Fibroblast of the aortic adventitia (primary cell): Measurements from ENCODE around the gene SH2D7. TPM values are rescaled to one million over a fixed set of nuclear protein-coding genes. Genes with fewer than 3 reads are reported as not detected.
A peak's percentile ranks its signal among the peaks of the same experiment; 100 is the strongest.

ENCODE experiments used
- DNase-seq: peaks from one replicate; pipeline ENCODE4 v3.0.0-alpha.2; 2010; ENCODE audit warnings: low read depth
- H3K4me3 ChIP-seq: 2 replicates; pipeline ENCODE4 v1.5.1; 2011; ENCODE audit warnings: low read depth, mild to moderate bottlenecking, control low read depth, low read length, moderate library complexity
- total RNA-seq: library from RNA; depleted of rRNA; stranded (reverse); fragments of >200 nt; gene quantifications from 2 replicates; pipeline ENCODE4 v1.2.3, GENCODE V29; 2012; ENCODE audit warnings: low replicate concordance
- TF ChIP-seq, protein P1 (sequence below): IDR thresholded peaks from 2 replicates; pipeline ENCODE4 v1.5.1; 2011; ENCODE audit warnings: mild to moderate bottlenecking, low read length, control low read depth, inconsistent platforms; ENCODE audit not compliant: insufficient read depth

Gene SH2D7
- total RNA-seq, 1 donor = not detected

- TF ChIP-seq, protein P1, sequence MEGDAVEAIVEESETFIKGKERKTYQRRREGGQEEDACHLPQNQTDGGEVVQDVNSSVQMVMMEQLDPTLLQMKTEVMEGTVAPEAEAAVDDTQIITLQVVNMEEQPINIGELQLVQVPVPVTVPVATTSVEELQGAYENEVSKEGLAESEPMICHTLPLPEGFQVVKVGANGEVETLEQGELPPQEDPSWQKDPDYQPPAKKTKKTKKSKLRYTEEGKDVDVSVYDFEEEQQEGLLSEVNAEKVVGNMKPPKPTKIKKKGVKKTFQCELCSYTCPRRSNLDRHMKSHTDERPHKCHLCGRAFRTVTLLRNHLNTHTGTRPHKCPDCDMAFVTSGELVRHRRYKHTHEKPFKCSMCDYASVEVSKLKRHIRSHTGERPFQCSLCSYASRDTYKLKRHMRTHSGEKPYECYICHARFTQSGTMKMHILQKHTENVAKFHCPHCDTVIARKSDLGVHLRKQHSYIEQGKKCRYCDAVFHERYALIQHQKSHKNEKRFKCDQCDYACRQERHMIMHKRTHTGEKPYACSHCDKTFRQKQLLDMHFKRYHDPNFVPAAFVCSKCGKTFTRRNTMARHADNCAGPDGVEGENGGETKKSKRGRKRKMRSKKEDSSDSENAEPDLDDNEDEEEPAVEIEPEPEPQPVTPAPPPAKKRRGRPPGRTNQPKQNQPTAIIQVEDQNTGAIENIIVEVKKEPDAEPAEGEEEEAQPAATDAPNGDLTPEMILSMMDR = no peak
- no peak for DNase-seq
- H3K4me3 ChIP-seq = no peak overlapping the region
These were observed 32.9 kb downstream of the SH2D7 start for GRCh38 chr15:78125267-78125666.

- no peak overlapping the region for H3K4me3 ChIP-seq
- DNase-seq = no peak
- TF ChIP-seq, protein P1 = no peak
These were observed 35.5 kb downstream of the SH2D7 start for GRCh38 chr15:78127882-78128281.

DNA sequence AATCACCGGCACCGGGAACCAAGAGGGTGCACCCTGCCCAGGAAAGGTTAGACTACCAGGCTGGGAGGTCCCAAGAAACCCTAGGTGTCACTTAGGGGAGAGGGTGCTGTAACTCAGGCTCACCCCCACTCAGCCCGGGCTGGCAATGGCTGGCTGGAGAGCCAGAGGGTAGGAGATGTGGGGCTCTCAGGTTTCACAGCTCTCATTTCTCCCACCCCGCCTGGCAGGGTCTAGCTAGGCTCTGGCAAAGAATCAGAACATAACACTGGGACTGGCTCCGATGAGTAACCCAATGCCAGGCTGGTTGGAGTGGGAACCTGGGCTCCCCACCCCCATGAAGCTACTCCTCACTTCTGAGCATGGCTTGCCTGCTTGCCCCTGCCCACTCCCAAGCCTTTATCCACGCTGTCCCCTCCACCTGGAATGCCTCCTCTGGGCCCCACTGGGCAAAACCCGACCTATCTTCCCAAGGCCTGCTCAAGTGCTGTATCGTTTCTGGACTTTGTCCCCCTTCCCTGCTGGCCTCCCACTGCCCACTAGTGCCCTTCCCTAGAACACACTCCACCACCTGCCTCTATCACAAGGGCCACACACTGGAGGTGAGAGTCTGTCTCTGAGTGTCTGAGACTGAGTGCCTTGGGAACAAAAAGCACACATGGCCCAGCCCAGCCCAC, 36.9 kb downstream of the SH2D7 start:
- no peak overlapping the region for H3K4me3 ChIP-seq
- no peak for DNase-seq
- TF ChIP-seq, protein P1 = no peak

GRCh38 chr15:78129751-78130287, 37.5 kb downstream of the SH2D7 start:
- no peak for DNase-seq
- TF ChIP-seq, protein P1 = no peak
- H3K4me3 ChIP-seq = no peak overlapping the region

DNA sequence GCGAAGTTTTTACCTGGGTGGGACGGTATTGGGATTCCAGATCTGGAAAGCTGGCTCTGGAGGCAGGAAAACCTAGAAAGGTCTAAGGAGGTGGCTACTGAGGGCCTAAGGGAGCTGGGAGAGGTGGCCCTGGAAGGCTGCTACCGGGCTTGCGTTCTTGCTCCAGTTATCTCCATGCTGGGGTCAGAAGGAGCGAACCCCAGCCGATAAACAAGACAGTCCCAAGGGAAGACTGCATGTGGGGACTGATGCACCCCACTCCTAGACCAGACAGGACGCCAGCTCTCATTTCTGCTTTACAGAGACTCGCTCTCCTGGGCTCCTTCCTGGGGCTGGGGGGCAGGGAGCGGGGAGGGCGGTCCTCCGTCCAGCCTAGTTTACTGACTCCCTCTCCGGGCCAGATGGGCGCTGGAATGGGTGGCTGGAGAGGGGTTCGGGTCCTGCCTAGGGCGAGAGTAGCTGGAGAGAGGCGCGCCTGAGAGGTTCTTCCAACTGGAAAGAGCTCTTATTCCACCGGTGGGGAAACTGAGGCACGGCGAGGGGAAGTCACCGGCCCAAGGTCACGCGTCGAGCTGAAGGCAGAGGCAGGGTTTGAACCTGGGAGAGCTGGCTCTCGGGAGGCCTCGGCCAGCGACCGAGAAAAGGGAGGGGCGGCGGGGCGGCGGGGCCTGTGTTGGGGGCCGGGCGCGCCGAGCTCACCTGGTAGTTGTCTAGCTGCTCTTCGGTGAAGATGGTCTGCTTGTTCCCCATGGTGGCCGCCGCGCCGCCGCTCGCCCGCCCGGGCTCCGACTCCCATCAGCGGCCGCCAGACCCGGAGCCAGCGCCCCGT, 38.3 kb downstream of the SH2D7 start:
- peak overlapping the region; percentile 75 for H3K4me3 ChIP-seq
- DNase-seq = no peak
- TF ChIP-seq, protein P1 = no peak

DNA sequence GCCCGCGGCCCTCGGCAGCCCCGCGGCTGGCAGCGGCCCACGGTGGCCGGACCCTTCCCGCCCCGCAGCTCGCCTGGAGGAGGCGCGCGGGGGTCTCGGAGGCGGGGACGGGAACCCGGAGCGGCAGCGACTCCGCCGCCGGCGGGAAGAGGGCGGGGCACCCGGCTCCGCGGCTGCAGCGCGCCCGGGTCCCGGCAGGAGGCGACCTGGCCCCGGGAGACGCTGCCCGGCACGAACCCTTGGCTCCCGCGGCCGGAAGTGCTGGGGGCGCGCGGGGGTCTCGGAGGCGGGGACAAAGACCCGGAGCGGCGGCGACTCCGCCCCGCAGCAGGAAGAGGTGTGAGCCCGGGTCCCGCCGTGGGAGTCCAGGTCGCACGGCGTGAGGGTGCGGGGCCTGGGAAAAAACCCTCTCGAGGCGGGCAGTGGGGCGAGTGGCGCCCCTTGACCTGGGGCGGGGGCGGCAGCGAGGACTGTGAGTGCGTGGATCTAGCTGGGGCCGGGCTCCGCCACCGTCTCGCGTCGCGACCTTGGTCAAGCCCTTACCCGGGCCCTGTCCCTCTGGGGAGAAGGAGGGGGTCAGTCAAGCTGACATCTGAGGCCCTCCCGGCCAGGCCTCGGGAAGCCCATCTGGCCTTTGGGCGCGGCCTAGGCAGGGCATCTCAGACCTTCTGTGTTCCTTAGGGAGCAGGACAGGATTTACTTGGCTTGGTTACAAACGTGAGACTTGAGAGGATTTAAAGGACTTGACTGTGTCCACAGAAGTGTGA, 39.1 kb downstream of the SH2D7 start, which contains the start of gene CIB2:
Gene CIB2, minus strand, starts transcription at position 151 of the 767 bp plus-strand sequence. CDS start 230 bp downstream, outside the sequence.
- peak within 1 kb of the TSS; percentile 75 for H3K4me3 ChIP-seq
- DNase-seq = peak; percentile 42
- TF ChIP-seq, protein P1 = peak; percentile 58
